GM18507 (cell line): Measurements from ENCODE around the gene CADM2.
"Not testable (repeated sequence)": the region's sequence is repeated elsewhere in the genome, so short reads cannot be mapped to it uniquely, and the experiment has no call there.

Source experiments
- DNase-seq: peaks from one replicate; pipeline ENCODE4 v3.0.0; 2011; ENCODE audit warnings: low read depth; ENCODE audit not compliant: insufficient read length; ENCODE audit errors: extremely low spot score
- FAIRE-seq: peaks from 2 replicates; lab custom pipeline; 2011; peaks lifted over from hg19 to GRCh38; lab: Jason Lieb, UNC

CADM2 gene

GRCh38 chr3:85387913-85388505 is 429.2 kb downstream of the CADM2 start:
- FAIRE-seq (no peak), DNase-seq (no peak)

- DNase-seq (no peak), FAIRE-seq (no peak)
Observed at GRCh38 chr3:85394424-85394823, 435.6 kb downstream of the CADM2 start.

- FAIRE-seq (no peak), DNase-seq (no peak)
Observed at GRCh38 chr3:85397434-85397833, 438.6 kb downstream of the CADM2 start.

- DNase-seq = no peak
- FAIRE-seq = no peak
Observed at GRCh38 chr3:85426121-85426520, 467.3 kb downstream of the CADM2 start.

GRCh38 chr3:85427467-85427866 is 468.7 kb downstream of the CADM2 start:
- no peak for FAIRE-seq
- DNase-seq = no peak

- FAIRE-seq = no peak
Observed at GRCh38 chr3:85432081-85432480, 473.3 kb downstream of the CADM2 start.

GRCh38 chr3:85433319-85433718 is 474.5 kb downstream of the CADM2 start:
- no peak for FAIRE-seq

More at GRCh38 chr3:85432081-85432480, 473.3 kb downstream of the CADM2 start:
- DNase-seq = no peak

GRCh38 chr3:85455561-85456200 is 496.9 kb downstream of the CADM2 start:
- FAIRE-seq (no peak), DNase-seq (no peak)

More at GRCh38 chr3:85433319-85433718, 474.5 kb downstream of the CADM2 start:
- DNase-seq = no peak

- DNase-seq (no peak), FAIRE-seq (no peak)
Observed at GRCh38 chr3:85474241-85474640, 515.5 kb downstream of the CADM2 start.

- no peak for DNase-seq
- no peak for FAIRE-seq
Observed at GRCh38 chr3:85475346-85475745, 516.6 kb downstream of the CADM2 start.

GRCh38 chr3:85476891-85477495 is 518.2 kb downstream of the CADM2 start:
- DNase-seq (no peak), FAIRE-seq (no peak)

GRCh38 chr3:85481411-85482212 is 522.8 kb downstream of the CADM2 start:
- DNase-seq (no peak), FAIRE-seq (no peak)

GRCh38 chr3:85482213-85482490 is 523.4 kb downstream of the CADM2 start:
- FAIRE-seq (no peak), DNase-seq (no peak)

- FAIRE-seq = no peak
- no peak for DNase-seq
Observed at GRCh38 chr3:85483986-85484385, 525.2 kb downstream of the CADM2 start.

GRCh38 chr3:85487375-85487774 is 528.6 kb downstream of the CADM2 start:
- FAIRE-seq (no peak), DNase-seq (no peak)

GRCh38 chr3:85495602-85496001 is 536.8 kb downstream of the CADM2 start:
- DNase-seq (no peak), FAIRE-seq (no peak)

- DNase-seq (no peak), FAIRE-seq (no peak)
Observed at GRCh38 chr3:85498177-85498576, 539.4 kb downstream of the CADM2 start.

GRCh38 chr3:85502148-85502875 is 543.5 kb downstream of the CADM2 start:
- DNase-seq (no peak), FAIRE-seq (no peak)

- not testable (repeated sequence) for FAIRE-seq, DNase-seq
Observed at GRCh38 chr3:85504129-85504784, 545.5 kb downstream of the CADM2 start.
